T-helper 1 cell (primary cell): ENCODE measurements around the gene SCAI.
A peak's percentile ranks its signal among the peaks of the same experiment; 100 is the strongest.
"Not testable (repeated sequence)": the region's sequence is repeated elsewhere in the genome, so short reads cannot be mapped to it uniquely, and the experiment has no call there.

Experiments used
- DNase-seq, 5 donors: peaks; one replicate each; pipeline ENCODE4 v3.0.0-alpha.2; 2012 to 2020

SCAI gene

GRCh38 chr9:124940894-124941678 is 202.2 kb downstream of the SCAI start, which contains the start of gene GOLGA1:
TSS of gene GOLGA1 (minus strand) at chr9:124941083. CDS start at chr9:124938711, 2,372 bp downstream.
- DNase-seq = peak; percentile 91 to 95 (median 93)

GRCh38 chr9:124940521-124940893 is 202.8 kb downstream of the SCAI start:
- no peak for DNase-seq

- DNase-seq = no peak
Measured at GRCh38 chr9:124939944-124940343, 203.4 kb downstream of the SCAI start.

GRCh38 chr9:124934290-124934689 is 209.0 kb downstream of the SCAI start:
- DNase-seq = no peak

- no peak for DNase-seq
Measured at GRCh38 chr9:124932333-124932732, 211.0 kb downstream of the SCAI start.

GRCh38 chr9:124929464-124929863 is 213.9 kb downstream of the SCAI start:
- peak in 1 of 5 donors; percentile 5 for DNase-seq

GRCh38 chr9:124928116-124928515 is 215.2 kb downstream of the SCAI start:
- no peak for DNase-seq

- not testable (repeated sequence) for DNase-seq
Measured at GRCh38 chr9:124920394-124920793, 222.9 kb downstream of the SCAI start.

- no peak for DNase-seq
Measured at GRCh38 chr9:124914753-124915405, 228.4 kb downstream of the SCAI start.

GRCh38 chr9:124913378-124913777 is 229.9 kb downstream of the SCAI start:
- no peak for DNase-seq

GRCh38 chr9:124911766-124912165 is 231.6 kb downstream of the SCAI start:
- no peak for DNase-seq

GRCh38 chr9:124908098-124908497 is 235.2 kb downstream of the SCAI start:
- DNase-seq = no peak

- DNase-seq = no peak
Measured at GRCh38 chr9:124906966-124907365, 236.4 kb downstream of the SCAI start.

- no peak for DNase-seq
Measured at GRCh38 chr9:124899845-124900244, 243.5 kb downstream of the SCAI start.

GRCh38 chr9:124897570-124898460 is 245.5 kb downstream of the SCAI start:
- no peak for DNase-seq

GRCh38 chr9:124894741-124895170 is 248.6 kb downstream of the SCAI start:
- peak in 2 of 5 donors; percentile 45 to 49 for DNase-seq

- DNase-seq = no peak
Measured at GRCh38 chr9:124894035-124894740, 249.1 kb downstream of the SCAI start.
